ENCODE data around the gene IKBIP.

- no peak for TF ChIP-seq CTCF (IDR thresholded peaks at IDR 0.05; ENCODE audit: extremely low read depth in 1 of 2, insufficient read depth in 1 of 2, low read depth in 1 of 2, low read length in 2 of 2)
- no peak for TF ChIP-seq MYC (IDR thresholded peaks at IDR 0.05; ENCODE audit: low read depth, low read length)
These were observed 63.5 kb downstream of the IKBIP start for GRCh38 chr12:98581101-98581500.

All from endothelial cell of umbilical vein (primary cell).